Measurements from ENCODE around the gene KSR2.
"Not testable (repeated sequence)": the region's sequence is repeated elsewhere in the genome, so short reads cannot be mapped to it uniquely, and the experiment has no call there.

The KSR2 gene

GRCh38 chr12:117743761-117744160, 225.0 kb downstream of the KSR2 start:
- no peak for DNase-seq

GRCh38 chr12:117742721-117743120, 226.1 kb downstream of the KSR2 start:
- no peak for DNase-seq

GRCh38 chr12:117738233-117738632, 230.6 kb downstream of the KSR2 start:
- DNase-seq = no peak

- DNase-seq = no peak
These were observed 235.3 kb downstream of the KSR2 start for GRCh38 chr12:117733549-117733805.

- DNase-seq = no peak
These were observed 235.8 kb downstream of the KSR2 start for GRCh38 chr12:117732761-117733548.

- not testable (repeated sequence) for DNase-seq
These were observed 237.7 kb downstream of the KSR2 start for GRCh38 chr12:117731131-117731530.

GRCh38 chr12:117727301-117727700, 241.5 kb downstream of the KSR2 start:
- DNase-seq = no peak

- DNase-seq = peak; percentile 76
These were observed 244.2 kb downstream of the KSR2 start for GRCh38 chr12:117724543-117724942.

- DNase-seq = no peak
These were observed 250.2 kb downstream of the KSR2 start for GRCh38 chr12:117718559-117718958.

GRCh38 chr12:117718141-117718540, 250.6 kb downstream of the KSR2 start:
- DNase-seq = no peak

- no peak for DNase-seq
These were observed 254.6 kb downstream of the KSR2 start for GRCh38 chr12:117714203-117714602.

GRCh38 chr12:117710121-117710520, 258.7 kb downstream of the KSR2 start:
- no peak for DNase-seq

- no peak for DNase-seq
These were observed 260.9 kb downstream of the KSR2 start for GRCh38 chr12:117707861-117708260.

GRCh38 chr12:117703584-117703983, 265.2 kb downstream of the KSR2 start:
- no peak for DNase-seq

GRCh38 chr12:117702741-117703140, 266.0 kb downstream of the KSR2 start:
- no peak for DNase-seq

GRCh38 chr12:117699575-117699974, 269.2 kb downstream of the KSR2 start:
- no peak for DNase-seq

GRCh38 chr12:117699118-117699517, 269.7 kb downstream of the KSR2 start:
- DNase-seq = no peak

GRCh38 chr12:117695956-117696355, 272.8 kb downstream of the KSR2 start:
- DNase-seq = no peak

- no peak for DNase-seq
These were observed 276.3 kb downstream of the KSR2 start for GRCh38 chr12:117692512-117692911.

- no peak for DNase-seq
These were observed 278.9 kb downstream of the KSR2 start for GRCh38 chr12:117689857-117690256.

- DNase-seq = no peak
These were observed 280.3 kb downstream of the KSR2 start for GRCh38 chr12:117688446-117688845.

GRCh38 chr12:117686911-117687377, 281.8 kb downstream of the KSR2 start:
- DNase-seq = no peak

- DNase-seq = no peak
These were observed 282.6 kb downstream of the KSR2 start for GRCh38 chr12:117686210-117686609.

GRCh38 chr12:117685110-117685926, 283.5 kb downstream of the KSR2 start:
- no peak for DNase-seq
